GM23248 (cell line): ENCODE data around the gene GNG14. TPM values are rescaled to one million over a fixed set of nuclear protein-coding genes. Genes with fewer than 3 reads are reported as not detected.
"Not testable (repeated sequence)": the region's sequence is repeated elsewhere in the genome, so short reads cannot be mapped to it uniquely, and the experiment has no call there.

Source experiments
- DNase-seq: peaks from one replicate; pipeline ENCODE4 v3.0.0-alpha.2; 2015
- H2AFZ ChIP-seq: fragments of 200-600 bp; sonication (generic); 2 replicates; pipeline ENCODE4 v1.6.1; 2016; ENCODE audit warnings: antibody characterized with exemption
- H3F3A ChIP-seq: fragments of 200-600 bp; sonication (generic); 2 replicates; pipeline ENCODE4 v1.6.1; 2016; ENCODE audit warnings: mild to moderate bottlenecking, antibody characterized with exemption, mixed run types; ENCODE audit not compliant: insufficient read depth
- H3K27ac ChIP-seq: fragments of 200-600 bp; sonication (generic); 2 replicates; pipeline ENCODE4 v1.5.1; 2016; ENCODE audit warnings: mild to moderate bottlenecking
- H3K27me3 ChIP-seq: fragments of 200-600 bp; sonication (generic); replicated peaks from 2 replicates; pipeline ENCODE4 v1.6.1; 2016; ENCODE audit warnings: mild to moderate bottlenecking; ENCODE audit not compliant: insufficient read depth
- H3K36me3 ChIP-seq: fragments of 200-600 bp; sonication (generic); 2 replicates; pipeline ENCODE4 v1.6.1; 2016; ENCODE audit warnings: low read depth, mild to moderate bottlenecking
- H3K4me1 ChIP-seq: fragments of 200-600 bp; sonication (generic); 2 replicates; pipeline ENCODE4 v1.6.1; 2016; ENCODE audit warnings: mild to moderate bottlenecking; ENCODE audit not compliant: insufficient read depth
- H3K4me2 ChIP-seq: fragments of 200-600 bp; sonication (generic); one replicate; pipeline ENCODE4 v1.6.1; 2016; ENCODE audit warnings: mild to moderate bottlenecking; ENCODE audit not compliant: unreplicated experiment
- H3K4me3 ChIP-seq: fragments of 200-600 bp; sonication (generic); 2 replicates; pipeline ENCODE4 v1.5.1; 2016; ENCODE audit warnings: mild to moderate bottlenecking
- H3K79me2 ChIP-seq: fragments of 200-600 bp; sonication (generic); 2 replicates; pipeline ENCODE4 v1.6.1; 2016; ENCODE audit warnings: mild to moderate bottlenecking; ENCODE audit not compliant: insufficient read depth
- H3K9ac ChIP-seq: fragments of 200-600 bp; sonication (generic); 2 replicates; pipeline ENCODE4 v1.6.1; 2016; ENCODE audit warnings: mild to moderate bottlenecking
- H3K9me2 ChIP-seq: fragments of 200-600 bp; sonication (generic); 2 replicates; pipeline ENCODE4 v1.6.1; 2016; ENCODE audit warnings: mixed run types, mild to moderate bottlenecking, moderate library complexity; ENCODE audit not compliant: insufficient read depth
- H3K9me3 ChIP-seq: fragments of 200-600 bp; sonication (generic); one replicate; pipeline ENCODE4 v1.6.1; 2017; ENCODE audit warnings: low read depth
- H4K20me1 ChIP-seq: fragments of 200-600 bp; sonication (generic); 2 replicates; pipeline ENCODE4 v1.6.0; 2016; ENCODE audit not compliant: insufficient read depth
- EZH2 ChIP-seq: fragments of 200-600 bp; sonication (generic); IDR thresholded peaks from 2 replicates; pipeline ENCODE4 v1.6.1; 2018; ENCODE audit warnings: antibody characterized with exemption, mild to moderate bottlenecking; ENCODE audit not compliant: insufficient read depth, poor library complexity, severe bottlenecking
- EZH2phosphoT487 ChIP-seq: fragments of 200-600 bp; sonication (generic); IDR thresholded peaks from 2 replicates; pipeline ENCODE4 v1.6.1; 2018; ENCODE audit warnings: antibody characterized with exemption, moderate library complexity, mild to moderate bottlenecking, low read depth; ENCODE audit not compliant: insufficient read depth
- WGBS, 2 experiments: methylation state at CpG; one replicate each; pipeline ENCODE4 v1.1.6; 2015 to 2017; ENCODE audit warnings: low lambda C conversion rate in 2 of 2, low coverage in 1 of 2; ENCODE audit errors: missing lambda C conversion rate in 2 of 2; 5-methylcytosine and 5-hydroxymethylcytosine counted together
- in situ Hi-C: fragments of 300-500 bp; cut with MboI; formaldehyde crosslinking; loops from 2 replicates; pipeline ENCODE4 v1.15.0; 2020
- polyA plus RNA-seq: library from polyadenylated mRNA; unstranded; fragments of >200 nt; fragmentation: Nextera tagmentation; extraction: Ambion mirVana; gene quantifications from 2 replicates; pipeline ENCODE4 v1.2.1, GENCODE V29; 2016
- total RNA-seq: library from RNA; depleted of rRNA; stranded (reverse); fragments of >200 nt; shearing (Covaris generic); gene quantifications from 2 replicates; pipeline ENCODE4 v1.2.3, GENCODE V29; 2014

Gene GNG14
- total and polyA plus RNA-seq, 2 experiments from 2014 or later: not detected

- no peak overlapping the region for H3K9ac ChIP-seq
- H3K79me2 ChIP-seq: no peaks in the 10 kb centered on the region
- H3K27me3 ChIP-seq: no peaks in the 10 kb centered on the region
- 89 to 90% methylated on average over 23 to 26 of the region's 26 CpGs for WGBS, 2 experiments
- H3K36me3 ChIP-seq: no peaks in the 10 kb centered on the region
- no peaks in the 10 kb centered on the region for H3K4me1 ChIP-seq
- no peaks in the 10 kb centered on the region for H3K9me3 ChIP-seq
- H3K4me3 ChIP-seq: no peak overlapping the region
- H3K4me2 ChIP-seq: no peak overlapping the region
- no peaks in the 10 kb centered on the region for H4K20me1 ChIP-seq
- no peaks in the 10 kb centered on the region for H3K9me2 ChIP-seq
- in situ Hi-C loops: no loop called here
- TF ChIP-seq EZH2 (no peak), EZH2phosphoT487 (no peak)
- H3F3A ChIP-seq: no peaks in the 10 kb centered on the region
- DNase-seq: no peak
- no peak overlapping the region for H3K27ac ChIP-seq
- H2AFZ ChIP-seq: no peak overlapping the region
Measured at GRCh38 chr19:12642506-12642905, 45.3 kb upstream of the GNG14 start.

- H3K9ac ChIP-seq, H3K9me3 ChIP-seq, H3K36me3 ChIP-seq, H3F3A ChIP-seq, DNase-seq, H2AFZ ChIP-seq, H3K4me1 ChIP-seq, H4K20me1 ChIP-seq, H3K27me3 ChIP-seq, H3K4me2 ChIP-seq, H3K27ac ChIP-seq, in situ Hi-C loops, H3K9me2 ChIP-seq, H3K4me3 ChIP-seq, H3K79me2 ChIP-seq: not testable (repeated sequence)
- WGBS, 2 experiments: 83 to 84% methylated on average over 14 of the region's 14 CpGs
Measured at GRCh38 chr19:12643716-12644115, 44.1 kb upstream of the GNG14 start.

- in situ Hi-C loops: no loop called here
- no peak for TF ChIP-seq EZH2phosphoT487
- no peak for TF ChIP-seq EZH2
Measured at GRCh38 chr19:12646551-12646950, 41.2 kb upstream of the GNG14 start.

GRCh38 chr19:12647047-12647446, 40.8 kb upstream of the GNG14 start:
- H3K9me2 ChIP-seq: no peaks in the 10 kb centered on the region
- no peaks in the 10 kb centered on the region for H3K27me3 ChIP-seq
- H3K36me3 ChIP-seq: no peaks in the 10 kb centered on the region
- no peak overlapping the region for H3K4me2 ChIP-seq
- H3K79me2 ChIP-seq: no peaks in the 10 kb centered on the region
- 82 to 94% methylated on average over 8 of the region's 8 CpGs for WGBS, 2 experiments
- H3K9ac ChIP-seq: no peak overlapping the region
- H3K4me3 ChIP-seq: no peak overlapping the region
- no peaks in the 10 kb centered on the region for H4K20me1 ChIP-seq
- DNase-seq: no peak
- no peak for TF ChIP-seq EZH2
- no peak for TF ChIP-seq EZH2phosphoT487
- H3F3A ChIP-seq: no peaks in the 10 kb centered on the region
- in situ Hi-C loops: no loop called here
- no peak overlapping the region for H3K27ac ChIP-seq
- no peaks in the 10 kb centered on the region for H3K9me3 ChIP-seq
- H2AFZ ChIP-seq: no peak overlapping the region
- no peaks in the 10 kb centered on the region for H3K4me1 ChIP-seq

More at GRCh38 chr19:12646551-12646950, 41.2 kb upstream of the GNG14 start:
- no peak overlapping the region for H3K4me2 ChIP-seq
- no peak for DNase-seq
- 78% methylated on average over 10 of the region's 10 CpGs for WGBS, 2 experiments
- no peaks in the 10 kb centered on the region for H4K20me1 ChIP-seq
- no peaks in the 10 kb centered on the region for H3F3A ChIP-seq
- H3K9me3 ChIP-seq: no peaks in the 10 kb centered on the region
- H3K4me1 ChIP-seq: no peaks in the 10 kb centered on the region
- no peaks in the 10 kb centered on the region for H3K79me2 ChIP-seq
- no peak overlapping the region for H2AFZ ChIP-seq
- H3K4me3 ChIP-seq: no peak overlapping the region
- H3K9ac ChIP-seq: no peak overlapping the region
- no peak overlapping the region for H3K27ac ChIP-seq
- no peaks in the 10 kb centered on the region for H3K27me3 ChIP-seq
- no peaks in the 10 kb centered on the region for H3K36me3 ChIP-seq
- H3K9me2 ChIP-seq: no peaks in the 10 kb centered on the region

- in situ Hi-C loops: no loop called here
- Histone ChIP-seq H3K4me2 (no peak overlapping the region), H2AFZ (no peak overlapping the region)
Measured at GRCh38 chr19:12647490-12648071, 40.2 kb upstream of the GNG14 start.

More at GRCh38 chr19:12647490-12648071, 40.2 kb upstream of the GNG14 start:
- H3K27ac ChIP-seq: no peak overlapping the region
- TF ChIP-seq EZH2: no peak
- no peak for TF ChIP-seq EZH2phosphoT487
- no peaks in the 10 kb centered on the region for H3K36me3 ChIP-seq
- no peaks in the 10 kb centered on the region for H4K20me1 ChIP-seq
- no peak overlapping the region for H3K9ac ChIP-seq
- H3K27me3 ChIP-seq: no peaks in the 10 kb centered on the region
- no peaks in the 10 kb centered on the region for H3K9me2 ChIP-seq
- no peaks in the 10 kb centered on the region for H3K9me3 ChIP-seq
- no peaks in the 10 kb centered on the region for H3K79me2 ChIP-seq
- no peak overlapping the region for H3K4me3 ChIP-seq
- WGBS, 2 experiments: 19 to 22% methylated on average over 23 to 30 of the region's 31 CpGs
- DNase-seq: peak; percentile 74
- H3F3A ChIP-seq: no peaks in the 10 kb centered on the region
- no peaks in the 10 kb centered on the region for H3K4me1 ChIP-seq
